ENCODE data around the gene ERLIN1. TPM values are rescaled to one million over a fixed set of nuclear protein-coding genes. Genes with fewer than 3 reads are reported as not detected.

ERLIN1 gene
- total RNA-seq, 3 donors from 2014 or later: 33.4 to 57.9 (median 48.3) TPM

GRCh38 chr10:100153239-100153825 is 32.5 kb downstream of the ERLIN1 start:
- DNase-seq: no peak
- no peak for TF ChIP-seq CTCF (IDR thresholded peaks at IDR 0.05)
- Histone ChIP-seq H3K4me1 (ENCODE audit: low read depth) (no peaks in the 10 kb centered on the region), H3K4me3 (no peak overlapping the region), H3K36me3 (ENCODE audit: low read depth) (peaks cover 13% of the 10 kb centered on the region), H3K9me3 (no peaks in the 10 kb centered on the region)
- peak; percentile 40 for ATAC-seq
- intact Hi-C loops (cut with DNase I, micrococcal nuclease): no loop called here

- no peak overlapping the region for H3K4me3 ChIP-seq
- no peaks in the 10 kb centered on the region for H3K9me3 ChIP-seq
- TF ChIP-seq CTCF (IDR thresholded peaks at IDR 0.05): no peak
- intact Hi-C loops (cut with DNase I, micrococcal nuclease): no loop called here
- H3K36me3 ChIP-seq (ENCODE audit: low read depth): peaks cover 13% of the 10 kb centered on the region
- ATAC-seq: no peak
- DNase-seq: no peak
- no peaks in the 10 kb centered on the region for H3K4me1 ChIP-seq (ENCODE audit: low read depth)
Observed at GRCh38 chr10:100151723-100152300, 34.0 kb downstream of the ERLIN1 start.

GRCh38 chr10:100148353-100149211 is 37.2 kb downstream of the ERLIN1 start:
- no peaks in the 10 kb centered on the region for H3K9me3 ChIP-seq
- no peak overlapping the region for H3K4me3 ChIP-seq
- intact Hi-C loops (cut with DNase I, micrococcal nuclease): no loop called here
- TF ChIP-seq CTCF (IDR thresholded peaks at IDR 0.05): no peak
- H3K4me1 ChIP-seq (ENCODE audit: low read depth): no peaks in the 10 kb centered on the region
- DNase-seq (no peak), ATAC-seq (peak; percentile 47)
- H3K36me3 ChIP-seq (ENCODE audit: low read depth): peaks cover 13% of the 10 kb centered on the region

- ATAC-seq: peak; percentile 32
- TF ChIP-seq CTCF (IDR thresholded peaks at IDR 0.05): no peak
- intact Hi-C loops (cut with DNase I, micrococcal nuclease): no loop called here
Observed at GRCh38 chr10:100146875-100147650, 38.8 kb downstream of the ERLIN1 start.

GRCh38 chr10:100146398-100146797 is 39.4 kb downstream of the ERLIN1 start:
- intact Hi-C loops (cut with DNase I, micrococcal nuclease): no loop called here
- DNase-seq (no peak), ATAC-seq (no peak)
- Histone ChIP-seq H3K4me3 (no peak overlapping the region), H3K36me3 (ENCODE audit: low read depth) (peaks cover 8% of the 10 kb centered on the region), H3K9me3 (no peaks in the 10 kb centered on the region), H3K4me1 (ENCODE audit: low read depth) (no peaks in the 10 kb centered on the region)
- TF ChIP-seq CTCF (IDR thresholded peaks at IDR 0.05): no peak

More at GRCh38 chr10:100146875-100147650, 38.8 kb downstream of the ERLIN1 start:
- no peaks in the 10 kb centered on the region for H3K4me1 ChIP-seq (ENCODE audit: low read depth)
- H3K4me3 ChIP-seq: no peak overlapping the region
- H3K36me3 ChIP-seq (ENCODE audit: low read depth): peaks cover 13% of the 10 kb centered on the region
- H3K9me3 ChIP-seq: no peaks in the 10 kb centered on the region
- DNase-seq: no peak

Data from mucosa of descending colon (tissue), 3 donors.